Natural killer cell (primary cell): ENCODE data around the gene RNF2. TPM values are rescaled to one million over a fixed set of nuclear protein-coding genes. Genes with fewer than 3 reads are reported as not detected.

Source experiments
- total RNA-seq, 4 donors: library from RNA; stranded (reverse); fragments of 120-200 nt in 1 of 4; gene quantifications; one replicate each; pipeline versions ENCODE4 v1.2.3 to v1.2.4, GENCODE V29; 2013 to 2022

Gene RNF2
- total RNA-seq, 3 donors from 2014 or later (not counting 1 experiment from before 2014, with no cell fraction given): 14.0 to 21.9 (median 19.5) TPM

Other genes starting within 250 kb of the RNF2 start
- 10 to 100 TPM; 30.9 to 54.1 (median 31.0) TPM for gene NIBAN1, start 71.0 kb upstream of the RNF2 start, total RNA-seq
- 1 to 10 TPM; 4.4 to 8.2 (median 4.9) TPM for gene TRMT1L, start 111.4 kb downstream of the RNF2 start, total RNA-seq
- gene SWT1, start 111.6 kb downstream of the RNF2 start, total RNA-seq: 1 to 10 TPM; 4.0 to 5.3 (median 5.1) TPM